NCI-H1436 treated with DMSO at 0.1 percent for 48 hours (cell line): ENCODE data around the gene ZNF276.

ENCODE experiments used
- DNase-seq: peaks from one replicate; lab custom pipeline; 2025; lab: John Stamatoyannopoulos, UW

The ZNF276 gene

GRCh38 chr16:89716493-89716892 lies 4.8 kb upstream of the ZNF276 start:
- no peak for DNase-seq

- no peak for DNase-seq
Measured at GRCh38 chr16:89716916-89717687, 4.2 kb upstream of the ZNF276 start.

- no peak for DNase-seq
Measured at GRCh38 chr16:89717688-89718505, 3.4 kb upstream of the ZNF276 start.

- no peak for DNase-seq
Measured at GRCh38 chr16:89720551-89720812, 855 bp upstream of the ZNF276 start.

GRCh38 chr16:89721546-89722391 lies 432 bp downstream of the ZNF276 start:
- no peak for DNase-seq

- no peak for DNase-seq
Measured at GRCh38 chr16:89722392-89723278, 1.3 kb downstream of the ZNF276 start.

GRCh38 chr16:89723279-89724250 lies 2.2 kb downstream of the ZNF276 start:
- DNase-seq = no peak

GRCh38 chr16:89727406-89728120 lies 6.2 kb downstream of the ZNF276 start:
- DNase-seq = no peak

- no peak for DNase-seq
Measured at GRCh38 chr16:89729293-89729692, 8.0 kb downstream of the ZNF276 start.

- no peak for DNase-seq
Measured at GRCh38 chr16:89729863-89730593, 8.7 kb downstream of the ZNF276 start.

- DNase-seq = no peak
Measured at GRCh38 chr16:89730610-89731234, 9.4 kb downstream of the ZNF276 start.

GRCh38 chr16:89732142-89732917 lies 11.0 kb downstream of the ZNF276 start:
- no peak for DNase-seq

- no peak for DNase-seq
Measured at GRCh38 chr16:89732918-89733242, 11.5 kb downstream of the ZNF276 start.

GRCh38 chr16:89733322-89733721 lies 12.0 kb downstream of the ZNF276 start:
- DNase-seq = no peak

- DNase-seq = no peak
Measured at GRCh38 chr16:89733792-89734191, 12.5 kb downstream of the ZNF276 start.

GRCh38 chr16:89736554-89736953 lies 15.2 kb downstream of the ZNF276 start:
- no peak for DNase-seq

- DNase-seq = no peak
Measured at GRCh38 chr16:89737341-89738071, 16.2 kb downstream of the ZNF276 start.
